Ramos (cell line): ENCODE data around the gene HIBADH.
"Not testable (repeated sequence)": the region's sequence is repeated elsewhere in the genome, so short reads cannot be mapped to it uniquely, and the experiment has no call there.

Experiments used
- in situ Hi-C: fragments of 300-500 bp; cut with MboI; formaldehyde crosslinking; loops from one replicate; pipeline ENCODE4 v1.14.3; 2022; ENCODE audit warnings: low sequenced_read_pairs; ENCODE audit not compliant: unreplicated experiment

The HIBADH gene

DNA sequence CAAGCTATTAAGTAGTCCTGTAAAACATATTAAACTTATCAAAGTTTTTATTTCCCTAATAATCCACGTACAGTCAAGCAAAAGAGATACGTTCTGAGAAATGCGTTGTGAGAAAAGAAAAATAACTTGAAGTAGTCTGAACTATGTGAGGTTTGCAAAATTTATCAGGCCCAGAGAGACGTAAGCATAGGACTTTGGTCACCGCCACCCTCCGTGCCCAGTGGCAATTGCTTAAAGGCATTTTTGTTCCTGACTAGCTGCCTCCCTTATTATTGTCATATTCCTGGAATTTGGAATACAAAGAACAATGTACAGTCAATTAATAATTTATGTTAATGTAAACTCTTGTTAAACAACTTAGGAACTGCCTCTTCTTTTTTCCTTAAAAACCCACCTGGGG, 22.8 kb downstream of the HIBADH start:
- in situ Hi-C loops, result no loop called here

DNA sequence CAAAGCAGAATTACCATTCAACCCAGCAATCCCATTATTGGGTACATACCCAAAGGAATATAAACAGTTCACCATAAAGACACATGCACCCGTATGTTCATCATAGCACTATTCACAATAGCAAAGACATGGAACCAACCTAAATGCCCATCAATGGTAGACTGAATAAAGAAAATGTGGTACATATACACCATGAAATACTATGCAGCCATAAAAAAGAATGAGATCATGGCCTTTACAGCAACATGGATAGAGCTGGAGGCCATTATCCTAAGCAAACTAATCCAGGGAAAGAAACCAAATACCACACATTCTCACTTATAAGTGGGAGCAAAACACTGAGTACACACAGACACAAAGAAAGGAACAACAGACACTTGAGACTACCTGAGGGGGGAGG, 23.6 kb downstream of the HIBADH start:
- in situ Hi-C loops, result not testable (repeated sequence)

DNA sequence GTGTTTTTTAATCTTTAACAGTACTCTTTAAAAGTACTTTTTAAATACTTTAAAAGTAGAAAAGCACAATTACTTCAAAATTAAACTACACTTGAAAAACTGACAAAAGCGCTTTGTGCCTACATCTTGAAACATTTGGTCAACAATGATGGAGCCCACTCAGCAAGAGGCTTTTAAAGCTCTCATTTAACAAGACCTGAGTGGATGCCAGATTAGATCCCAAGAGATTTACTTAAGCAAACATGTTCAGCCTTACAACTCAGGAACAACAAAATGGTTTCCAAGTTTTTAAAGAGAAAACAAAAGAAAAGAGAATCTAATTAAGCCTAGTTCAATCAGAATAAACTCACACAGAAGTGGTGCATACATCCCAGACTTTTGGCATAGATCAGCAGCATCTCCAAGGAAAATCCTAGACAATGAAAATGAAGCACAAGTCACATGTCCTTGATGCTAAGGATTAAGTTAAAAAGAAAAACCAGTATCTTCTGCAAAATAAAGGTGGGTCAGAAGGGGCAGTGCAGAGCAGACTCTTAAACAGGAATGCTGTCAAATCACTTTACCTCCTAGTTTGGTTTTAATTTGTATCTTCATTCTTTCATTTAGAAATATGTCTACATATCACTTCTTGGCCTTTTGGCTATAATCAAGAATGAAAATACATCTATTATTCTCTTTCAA, 26.2 kb downstream of the HIBADH start:
- in situ Hi-C loops, result no loop called here

DNA sequence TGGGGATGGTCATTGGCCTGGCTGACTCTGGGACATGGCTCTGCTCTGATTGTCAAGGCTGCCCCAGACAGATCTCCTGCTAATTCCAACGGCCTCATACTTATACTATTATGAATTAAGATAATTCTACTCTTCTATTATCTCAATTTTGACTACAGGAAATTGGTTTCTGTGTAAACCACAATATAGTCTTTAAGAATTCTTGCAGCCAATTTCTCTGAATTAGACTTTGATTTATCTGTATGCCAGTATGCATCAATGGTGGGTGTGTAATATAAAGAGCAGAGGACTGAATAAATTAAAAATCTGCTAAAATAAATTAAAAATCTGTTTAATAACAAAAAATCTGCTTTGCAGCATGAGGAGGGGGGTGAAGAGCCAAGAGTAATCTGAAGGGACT, 27.0 kb downstream of the HIBADH start:
- in situ Hi-C loops, result no loop called here

DNA sequence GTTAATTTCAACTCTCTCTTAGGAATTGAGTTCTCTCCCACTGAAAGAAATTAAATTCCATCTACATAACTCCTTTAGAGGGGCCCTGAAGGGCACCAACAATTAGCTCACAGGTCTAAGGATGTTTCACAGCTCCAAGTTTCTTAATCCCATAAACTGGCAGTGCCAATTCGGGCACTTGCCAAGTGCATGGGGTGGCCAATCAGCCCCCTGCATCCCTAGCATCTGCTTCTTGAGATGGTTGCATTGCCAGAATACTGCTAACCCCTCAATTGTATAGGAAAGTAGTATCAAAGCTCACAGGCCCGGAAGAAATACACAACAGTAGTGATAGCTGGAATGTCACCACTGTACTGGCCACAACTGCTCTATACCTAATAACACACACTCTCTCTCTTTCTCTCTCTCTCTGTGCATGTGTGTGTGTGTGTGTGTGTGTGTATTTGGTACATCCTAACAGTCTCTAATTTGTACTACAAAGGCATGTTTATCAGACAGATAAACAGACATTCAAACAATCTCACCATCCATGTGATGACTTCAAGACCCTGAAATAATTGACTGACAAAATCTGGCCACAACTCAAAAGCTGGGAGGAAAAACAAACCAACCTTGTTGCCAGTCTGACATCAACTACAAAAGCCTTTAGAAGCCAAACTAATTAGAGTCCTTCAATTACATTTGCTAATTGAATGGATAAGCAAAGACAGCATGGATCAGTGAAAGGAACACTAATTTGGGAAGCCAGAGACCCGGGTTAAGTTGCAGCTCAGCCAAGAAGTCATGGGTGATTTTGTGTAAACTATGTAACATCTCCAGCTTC, 27.8 kb downstream of the HIBADH start:
- in situ Hi-C loops, result no loop called here

DNA sequence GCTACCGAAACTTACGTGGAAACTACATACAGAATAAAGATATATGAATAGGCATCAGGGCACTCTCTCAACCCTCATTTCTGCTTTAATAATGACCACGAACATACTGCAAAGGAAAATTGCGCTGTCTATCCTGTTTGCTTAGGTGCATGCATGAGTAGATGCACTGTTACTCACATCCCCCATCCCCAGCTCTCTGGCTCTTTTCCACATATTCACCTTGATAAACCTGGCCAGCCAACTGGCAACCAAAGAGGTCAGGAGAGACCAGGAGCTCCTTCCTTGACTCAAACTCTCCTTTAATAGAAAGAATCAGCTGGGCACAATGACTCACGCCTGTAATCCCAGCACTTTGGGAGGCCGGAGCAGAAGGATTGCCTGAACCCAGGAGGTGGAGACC, 29.6 kb downstream of the HIBADH start:
- in situ Hi-C loops, result no loop called here

- in situ Hi-C loops, result no loop called here
Measured at GRCh38 chr7:27631391-27631790, 31.3 kb downstream of the HIBADH start.

- in situ Hi-C loops, result no loop called here
Measured at GRCh38 chr7:27627146-27627545, 35.5 kb downstream of the HIBADH start.

DNA sequence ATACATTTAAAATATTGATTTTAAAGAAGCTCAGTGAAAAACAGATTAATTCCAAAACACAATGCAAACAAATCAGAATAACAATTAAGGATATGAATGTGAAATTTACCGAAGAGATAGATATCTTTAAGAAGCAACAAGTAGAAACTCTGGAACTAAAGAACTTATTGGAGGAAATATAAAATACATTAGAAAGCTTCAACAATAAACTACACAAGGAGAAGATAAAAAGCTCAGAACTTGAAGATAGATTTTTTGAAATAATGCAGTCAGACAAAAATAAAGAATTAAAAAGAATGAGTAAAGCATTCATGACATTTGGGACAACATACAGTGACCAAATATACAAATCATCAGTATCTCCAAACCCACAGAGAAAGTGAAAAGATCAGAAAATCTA, 43.2 kb downstream of the HIBADH start:
- in situ Hi-C loops, result no loop called here

- in situ Hi-C loops, result no loop called here
Measured at GRCh38 chr7:27617651-27618381, 44.9 kb downstream of the HIBADH start.

- in situ Hi-C loops, result no loop called here
Measured at GRCh38 chr7:27616914-27617548, 45.7 kb downstream of the HIBADH start.

- in situ Hi-C loops, result no loop called here
Measured at GRCh38 chr7:27616186-27616491, 46.5 kb downstream of the HIBADH start.

GRCh38 chr7:27615420-27616185, 47.1 kb downstream of the HIBADH start:
- in situ Hi-C loops, result no loop called here

GRCh38 chr7:27614095-27614494, 48.6 kb downstream of the HIBADH start:
- in situ Hi-C loops, result no loop called here

DNA sequence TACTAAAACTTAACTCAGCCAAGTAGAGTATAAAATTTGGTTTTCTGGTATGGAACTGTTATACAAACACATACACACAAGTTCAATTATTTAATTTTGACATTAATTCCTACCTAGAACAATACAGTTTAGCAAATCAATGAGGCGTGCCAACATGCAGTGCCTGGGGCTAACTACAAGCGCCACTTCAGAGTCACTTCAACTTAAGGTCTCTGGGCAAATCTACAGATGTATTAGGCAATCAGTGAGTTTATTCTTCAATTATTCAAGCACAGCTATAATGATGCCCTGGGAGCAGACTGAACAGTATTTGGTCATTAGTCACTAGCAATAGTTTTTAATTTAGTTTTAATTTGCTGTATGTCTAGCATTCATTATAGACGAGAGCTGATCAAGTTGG, 51.6 kb downstream of the HIBADH start:
- in situ Hi-C loops, result no loop called here

- in situ Hi-C loops, result no loop called here
Measured at GRCh38 chr7:27608776-27609495, 53.7 kb downstream of the HIBADH start.

DNA sequence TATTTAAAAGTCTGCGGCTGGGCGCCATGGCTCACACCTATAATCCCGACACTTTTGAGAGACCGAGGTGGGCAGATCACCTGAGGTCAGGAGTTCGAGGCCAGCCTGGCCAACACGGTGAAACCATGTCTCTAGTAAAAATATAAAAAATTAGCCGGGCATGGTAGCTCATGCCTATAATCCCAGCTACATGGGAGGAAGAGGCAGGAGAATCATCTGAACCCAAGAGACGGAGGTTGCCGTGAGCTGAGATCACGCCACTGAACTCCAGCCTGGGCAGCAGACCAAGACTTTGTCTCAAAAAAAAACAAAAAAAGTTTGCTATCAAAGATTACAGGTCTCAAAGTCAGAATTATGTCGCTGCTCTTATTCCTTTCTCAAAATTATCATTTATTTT, 55.5 kb downstream of the HIBADH start:
- in situ Hi-C loops, result no loop called here

- in situ Hi-C loops, result no loop called here
Measured at GRCh38 chr7:27606270-27607209, 56.1 kb downstream of the HIBADH start.
